Astrocyte (in vitro differentiated cells and primary cell): ENCODE results near the gene COMMD7. TPM values are rescaled to one million over a fixed set of nuclear protein-coding genes. Genes with fewer than 3 reads are reported as not detected.

Experiments
- DNase-seq: peaks from one replicate; pipeline ENCODE4 v3.0.0-alpha.2; 2010; ENCODE audit warnings: low read depth
- FAIRE-seq: peaks from 2 replicates; lab custom pipeline; 2011; peaks lifted over from hg19 to GRCh38; lab: Jason Lieb, UNC
- H2AFZ ChIP-seq: 2 replicates; pipeline ENCODE4 v1.6.0; 2012; ENCODE audit warnings: low read depth, low read length, inconsistent platforms
- H3K27ac ChIP-seq: 2 replicates; pipeline ENCODE4 v1.5.1; 2011; ENCODE audit warnings: low read depth, low read length, inconsistent platforms
- H3K27me3 ChIP-seq: 2 replicates; pipeline ENCODE4 v1.6.0; 2011; ENCODE audit warnings: low read length, inconsistent platforms; ENCODE audit not compliant: insufficient read depth
- H3K36me3 ChIP-seq: 2 replicates; pipeline ENCODE4 v1.5.1; 2011; ENCODE audit warnings: low read length, inconsistent platforms; ENCODE audit not compliant: insufficient read depth
- H3K4me1 ChIP-seq: 2 replicates; pipeline ENCODE4 v1.5.1; 2011; ENCODE audit warnings: low read length, inconsistent platforms; ENCODE audit not compliant: insufficient read depth
- H3K4me2 ChIP-seq: 2 replicates; pipeline ENCODE4 v1.6.0; 2012; ENCODE audit warnings: low read length, inconsistent platforms
- H3K4me3 ChIP-seq: 2 replicates; pipeline ENCODE4 v1.5.1; 2011; ENCODE audit warnings: low read depth, mild to moderate bottlenecking, low read length, inconsistent platforms; ENCODE audit not compliant: insufficient read depth
- H3K79me2 ChIP-seq: 2 replicates; pipeline ENCODE4 v1.6.0; 2012; ENCODE audit warnings: mild to moderate bottlenecking, low read length, inconsistent platforms; ENCODE audit not compliant: insufficient read depth
- H3K9ac ChIP-seq: 2 replicates; pipeline ENCODE4 v1.6.0; 2012; ENCODE audit warnings: mild to moderate bottlenecking, low read length, inconsistent platforms
- H3K9me3 ChIP-seq: 2 replicates; pipeline ENCODE4 v1.5.1; 2012; ENCODE audit warnings: low read depth, mild to moderate bottlenecking, low read length, inconsistent platforms; ENCODE audit not compliant: insufficient read depth
- H4K20me1 ChIP-seq: 2 replicates; pipeline ENCODE4 v1.6.0; 2012; ENCODE audit warnings: low read length, inconsistent platforms; ENCODE audit not compliant: insufficient read depth
- H3K27ac Mint-ChIP-seq: one replicate; pipeline ENCODE4 v1.8.0; 2021; ENCODE audit warnings: mild to moderate bottlenecking, mixed read lengths; ENCODE audit not compliant: unreplicated experiment
- H3K27me3 Mint-ChIP-seq: one replicate; pipeline ENCODE4 v1.8.0; 2021; ENCODE audit warnings: low read depth, mixed read lengths; ENCODE audit not compliant: unreplicated experiment
- H3K36me3 Mint-ChIP-seq: one replicate; pipeline ENCODE4 v1.8.0; 2021; ENCODE audit warnings: low read depth, mixed read lengths; ENCODE audit not compliant: unreplicated experiment
- H3K4me1 Mint-ChIP-seq: one replicate; pipeline ENCODE4 v1.8.0; 2021; ENCODE audit warnings: low read depth, mixed read lengths; ENCODE audit not compliant: unreplicated experiment
- H3K4me3 Mint-ChIP-seq: one replicate; pipeline ENCODE4 v1.8.0; 2021; ENCODE audit warnings: mild to moderate bottlenecking, moderate library complexity, mixed read lengths; ENCODE audit not compliant: unreplicated experiment
- H3K9me3 Mint-ChIP-seq: one replicate; pipeline ENCODE4 v1.8.0; 2021; ENCODE audit warnings: mild to moderate bottlenecking, mixed read lengths; ENCODE audit not compliant: unreplicated experiment
- EZH2 ChIP-seq: IDR thresholded peaks from 2 replicates; pipeline ENCODE4 v1.6.1; 2012; ENCODE audit warnings: mild to moderate bottlenecking, low read length, inconsistent platforms; ENCODE audit not compliant: insufficient read depth
- total RNA-seq: library from RNA; stranded (reverse); gene quantifications from 2 replicates; pipeline ENCODE4 v1.2.1, GENCODE V29; 2021
- TF ChIP-seq, protein P1 (sequence below): IDR thresholded peaks from 2 replicates; pipeline ENCODE4 v1.5.1; 2011; ENCODE audit warnings: low read depth, mild to moderate bottlenecking, inconsistent platforms, low read length, moderate library complexity; ENCODE audit not compliant: insufficient read depth

COMMD7 gene
- total RNA-seq, 1 donor from 2014 or later: 38.9 TPM

DNA sequence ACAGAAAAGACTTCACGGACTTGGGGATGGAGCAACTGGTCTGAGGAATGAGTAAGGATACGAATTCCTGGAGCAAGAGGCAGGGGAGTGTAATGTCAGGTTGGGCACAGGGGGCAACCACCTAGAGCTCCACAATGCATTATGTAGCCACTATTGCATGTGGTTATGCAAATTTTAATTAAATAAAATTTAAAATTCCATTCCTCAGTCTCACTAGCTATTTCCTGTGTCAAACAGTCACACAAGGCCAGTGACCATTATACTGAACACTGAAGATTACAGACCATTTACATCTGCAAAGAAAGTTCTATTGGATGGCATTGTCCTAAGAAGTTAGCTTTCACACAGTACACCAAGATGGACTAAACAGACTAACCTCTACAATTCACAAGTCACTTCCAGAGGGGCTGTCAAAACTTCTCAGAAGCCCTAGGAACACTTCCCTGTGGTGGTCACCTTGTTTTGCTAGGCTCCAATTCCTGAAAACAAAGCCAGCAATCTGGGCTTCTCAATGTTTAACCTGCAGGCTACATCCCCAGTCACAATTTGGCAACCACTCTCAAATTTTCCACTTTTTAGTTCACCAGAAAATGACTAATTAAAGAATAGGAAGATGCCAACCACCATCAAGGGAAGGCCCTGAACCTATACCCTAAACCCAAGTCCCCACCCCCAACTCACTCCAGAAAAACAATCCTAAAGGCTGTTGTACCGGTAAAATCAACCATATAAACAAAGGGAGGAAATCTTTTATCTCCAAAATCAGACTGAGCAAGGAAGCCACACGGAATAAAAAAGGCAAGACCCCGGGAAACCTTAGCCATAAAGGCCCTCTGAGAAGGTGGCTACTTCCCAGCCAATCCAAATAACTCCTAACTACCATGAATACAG is 35.3 kb downstream of the COMMD7 start:
- Histone ChIP-seq H3K4me1 (peaks cover 16% of the 10 kb centered on the region), H3K9me3 (no peaks in the 10 kb centered on the region), H3K4me2 (peak overlapping the region; percentile 45), H3K27me3 (no peaks in the 10 kb centered on the region), H3K79me2 (no peaks in the 10 kb centered on the region), H4K20me1 (no peaks in the 10 kb centered on the region), H3K9ac (peak overlapping the region; percentile 49), H2AFZ (no peak overlapping the region), H3K36me3 (peaks cover 21% of the 10 kb centered on the region), H3K27ac (peak overlapping the region; percentile 50), H3K4me3 (no peak overlapping the region)
- DNase-seq (peak; percentile 59), FAIRE-seq (no peak)
- no peaks in the 10 kb centered on the region for H3K9me3 Mint-ChIP-seq
- no peak for TF ChIP-seq EZH2
- TF ChIP-seq, protein P1, sequence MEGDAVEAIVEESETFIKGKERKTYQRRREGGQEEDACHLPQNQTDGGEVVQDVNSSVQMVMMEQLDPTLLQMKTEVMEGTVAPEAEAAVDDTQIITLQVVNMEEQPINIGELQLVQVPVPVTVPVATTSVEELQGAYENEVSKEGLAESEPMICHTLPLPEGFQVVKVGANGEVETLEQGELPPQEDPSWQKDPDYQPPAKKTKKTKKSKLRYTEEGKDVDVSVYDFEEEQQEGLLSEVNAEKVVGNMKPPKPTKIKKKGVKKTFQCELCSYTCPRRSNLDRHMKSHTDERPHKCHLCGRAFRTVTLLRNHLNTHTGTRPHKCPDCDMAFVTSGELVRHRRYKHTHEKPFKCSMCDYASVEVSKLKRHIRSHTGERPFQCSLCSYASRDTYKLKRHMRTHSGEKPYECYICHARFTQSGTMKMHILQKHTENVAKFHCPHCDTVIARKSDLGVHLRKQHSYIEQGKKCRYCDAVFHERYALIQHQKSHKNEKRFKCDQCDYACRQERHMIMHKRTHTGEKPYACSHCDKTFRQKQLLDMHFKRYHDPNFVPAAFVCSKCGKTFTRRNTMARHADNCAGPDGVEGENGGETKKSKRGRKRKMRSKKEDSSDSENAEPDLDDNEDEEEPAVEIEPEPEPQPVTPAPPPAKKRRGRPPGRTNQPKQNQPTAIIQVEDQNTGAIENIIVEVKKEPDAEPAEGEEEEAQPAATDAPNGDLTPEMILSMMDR: no peak
- H3K27ac Mint-ChIP-seq: no peak overlapping the region
- H3K36me3 Mint-ChIP-seq: peaks cover 16% of the 10 kb centered on the region
- no peak overlapping the region for H3K4me3 Mint-ChIP-seq
- no peaks in the 10 kb centered on the region for H3K27me3 Mint-ChIP-seq
- peaks cover 10% of the 10 kb centered on the region for H3K4me1 Mint-ChIP-seq

DNA sequence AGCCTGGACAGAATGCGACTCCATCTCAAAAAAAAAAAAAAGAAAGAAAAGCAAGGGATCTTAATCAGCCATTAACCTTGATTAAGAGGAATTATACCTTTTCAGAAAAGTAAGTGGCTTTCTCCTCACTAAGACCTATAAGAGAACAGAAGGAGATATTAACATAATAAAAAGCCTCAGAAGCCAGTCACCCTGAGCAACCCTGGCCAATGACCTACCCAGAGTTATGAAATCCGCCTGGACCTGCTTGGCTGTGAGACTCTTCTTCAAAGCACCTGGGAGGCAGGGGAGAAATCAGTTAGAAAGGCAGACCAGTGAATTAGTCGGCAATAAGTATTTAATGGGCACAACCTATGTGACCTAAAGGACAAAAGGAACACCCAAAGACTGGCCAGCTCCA is 36.8 kb downstream of the COMMD7 start:
- Histone ChIP-seq H2AFZ (no peak overlapping the region), H3K4me1 (peaks cover 16% of the 10 kb centered on the region), H3K9ac (no peak overlapping the region), H3K79me2 (no peaks in the 10 kb centered on the region), H4K20me1 (no peaks in the 10 kb centered on the region), H3K36me3 (peaks cover 29% of the 10 kb centered on the region), H3K9me3 (no peaks in the 10 kb centered on the region), H3K4me2 (no peak overlapping the region), H3K27ac (no peak overlapping the region), H3K27me3 (no peaks in the 10 kb centered on the region), H3K4me3 (no peak overlapping the region)
- Mint-ChIP-seq H3K27ac (no peak overlapping the region), H3K27me3 (no peaks in the 10 kb centered on the region), H3K36me3 (peaks cover 22% of the 10 kb centered on the region), H3K9me3 (no peaks in the 10 kb centered on the region), H3K4me1 (peaks cover 10% of the 10 kb centered on the region), H3K4me3 (no peak overlapping the region)
- FAIRE-seq: no peak
- DNase-seq: no peak
- TF ChIP-seq, protein P1: no peak
- TF ChIP-seq EZH2: no peak
